Esophagus squamous epithelium (tissue), 5 donors: ENCODE measurements around the gene ATOSA. TPM values are rescaled to one million over a fixed set of nuclear protein-coding genes. Genes with fewer than 3 reads are reported as not detected.

ENCODE experiments used
- DNase-seq: peaks from one replicate; lab custom pipeline; 2025; lab: John Stamatoyannopoulos, UW
- H3K27ac ChIP-seq, 4 donors: fragments of 200-600 bp; sonication (generic); one replicate each; pipeline ENCODE4 v1.5.1; 2016 to 2019; ENCODE audit warnings: mild to moderate bottlenecking in 1 of 4
- H3K27me3 ChIP-seq, 4 donors: fragments of 200-600 bp; sonication (generic); 1 replicate in 3 of 4; 2 replicates in 1 of 4; pipeline versions ENCODE4 v1.5.1 to v1.6.0; 2017 to 2021; ENCODE audit warnings: antibody characterized with exemption in 1 of 4
- H3K36me3 ChIP-seq, 3 donors: fragments of 200-600 bp; sonication (generic); one replicate each; pipeline ENCODE4 v1.5.1; 2016 to 2019
- H3K4me1 ChIP-seq, 3 donors: fragments of 200-600 bp; sonication (generic); one replicate each; pipeline ENCODE4 v1.5.1; 2017 to 2019
- H3K4me3 ChIP-seq, 4 donors: fragments of 200-600 bp; sonication (generic); 1 replicate in 3 of 4; 2 replicates in 1 of 4; pipeline ENCODE4 v1.5.1; 2016 to 2019; ENCODE audit warnings: mild to moderate bottlenecking in 2 of 4, moderate library complexity in 1 of 4
- H3K9me3 ChIP-seq, 3 donors: fragments of 200-600 bp; sonication (generic); one replicate each; pipeline ENCODE4 v1.5.1; 2016 to 2019
- CTCF ChIP-seq, 6 experiments: fragments of 450-650 bp in 4 of 6; fragments of 200-600 bp in 2 of 6; sonication (generic) in 2 of 6; IDR thresholded peaks; one replicate each; pipeline ENCODE4 v1.5.1; 2016 to 2019; ENCODE audit warnings: antibody characterized with exemption in 6 of 6, mild to moderate bottlenecking in 4 of 6, moderate library complexity in 4 of 6
- POLR2A ChIP-seq, 4 donors: fragments of 450-650 bp; IDR thresholded peaks; one replicate each; pipeline ENCODE4 v1.6.1; 2017; ENCODE audit warnings: antibody characterized with exemption in 4 of 4, mild to moderate bottlenecking in 4 of 4, moderate library complexity in 3 of 4
- WGBS, 2 donors: methylation state at CpG; one replicate each; pipeline ENCODE4 v1.1.5; 2018; 5-methylcytosine and 5-hydroxymethylcytosine counted together
- intact Hi-C: fragments of 100-400 bp; cut with DNase I; formaldehyde crosslinking; loops from one replicate; pipeline ENCODE4 v1.15.0; 2022
- total RNA-seq, 4 donors: library from RNA; depleted of rRNA; stranded (reverse); fragments of >200 nt; gene quantifications; one replicate each; pipeline ENCODE4 v1.1.0, GENCODE V29; 2016
- donor health status: DM: yes; HTN: yes; CAD: no.

Gene ATOSA
- total RNA-seq, 4 donors from 2014 or later: 38.9 to 69.8 (median 44.5) TPM

DNA sequence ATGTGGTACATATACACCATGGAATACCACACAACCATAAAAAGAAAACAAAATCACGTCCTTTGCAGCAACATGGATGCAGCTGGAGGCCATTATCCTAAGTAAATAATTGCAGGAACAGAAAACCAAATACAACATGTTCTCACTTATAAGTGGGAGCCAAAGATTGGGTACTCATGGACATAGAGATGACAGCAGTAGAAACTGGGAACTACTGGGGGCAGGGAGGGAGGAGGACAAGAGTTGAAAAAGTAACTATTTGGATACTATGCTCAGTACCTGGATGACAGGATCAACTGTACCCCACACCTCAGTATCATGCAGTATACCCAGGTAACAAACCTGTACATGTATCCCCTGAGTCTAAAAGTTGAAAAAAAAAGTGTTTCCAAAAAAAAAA lies 23.2 kb upstream of the ATOSA start:
- Histone ChIP-seq H3K27me3 (no peaks in the 10 kb centered on the region), H3K9me3 (no peaks in the 10 kb centered on the region), H3K4me1 (no peaks in the 10 kb centered on the region), H3K36me3 (no peaks in the 10 kb centered on the region), H3K4me3 (no peak overlapping the region), H3K27ac (no peak overlapping the region)
- TF ChIP-seq POLR2A (IDR thresholded peaks at IDR 0.05) (no peak), CTCF (IDR thresholded peaks at IDR 0.05) (no peak)
- WGBS, 2 donors: 53 to 71% methylated on average over 1 of the region's 1 CpG
- intact Hi-C loops: no loop called here
- DNase-seq: no peak

- WGBS, 2 donors: 71 to 90% methylated on average over 2 to 3 of the region's 3 CpGs
Observed at GRCh38 chr15:52699457-52699856, 20.3 kb upstream of the ATOSA start.

DNA sequence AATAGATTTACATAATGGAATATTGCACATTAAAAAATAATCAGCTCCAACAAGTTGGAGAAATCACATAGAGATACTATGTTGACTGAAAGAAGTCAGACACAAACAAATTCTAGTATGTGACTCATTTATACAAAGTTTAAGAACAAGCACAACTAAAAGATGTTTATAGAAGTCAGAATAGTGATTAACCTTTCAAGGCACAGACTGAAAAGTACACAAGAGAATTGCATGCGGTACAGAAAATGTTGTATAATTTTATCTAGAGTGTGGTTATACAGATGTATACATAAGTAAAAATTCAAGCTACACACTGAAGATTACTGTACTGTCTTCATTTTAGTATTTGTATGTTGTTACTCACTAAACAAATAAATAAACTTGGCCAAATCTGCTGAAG lies 19.3 kb upstream of the ATOSA start:
- H3K4me1 ChIP-seq: no peaks in the 10 kb centered on the region
- H3K27me3 ChIP-seq: no peaks in the 10 kb centered on the region
- no peak for DNase-seq
- no peak for TF ChIP-seq CTCF (IDR thresholded peaks at IDR 0.05)
- TF ChIP-seq POLR2A (IDR thresholded peaks at IDR 0.05): no peak
- intact Hi-C loops: no loop called here
- 0 to 41% methylated on average over 1 of the region's 1 CpG for WGBS, 2 donors
- no peaks in the 10 kb centered on the region for H3K36me3 ChIP-seq
- H3K9me3 ChIP-seq: no peaks in the 10 kb centered on the region
- no peak overlapping the region for H3K27ac ChIP-seq
- no peak overlapping the region for H3K4me3 ChIP-seq

More at GRCh38 chr15:52699457-52699856, 20.3 kb upstream of the ATOSA start:
- Histone ChIP-seq H3K4me1 (no peaks in the 10 kb centered on the region), H3K36me3 (no peaks in the 10 kb centered on the region), H3K9me3 (no peaks in the 10 kb centered on the region), H3K27me3 (no peaks in the 10 kb centered on the region), H3K4me3 (no peak overlapping the region), H3K27ac (no peak overlapping the region)
- no peak for DNase-seq
- TF ChIP-seq CTCF (IDR thresholded peaks at IDR 0.05): no peak
- intact Hi-C loops: no loop called here

- no peaks in the 10 kb centered on the region for H3K4me1 ChIP-seq
- H3K27ac ChIP-seq: no peak overlapping the region
- TF ChIP-seq CTCF (IDR thresholded peaks at IDR 0.05) (no peak), POLR2A (IDR thresholded peaks at IDR 0.05) (no peak)
- 81 to 92% methylated on average over 2 of the region's 2 CpGs for WGBS, 2 donors
- H3K36me3 ChIP-seq: no peaks in the 10 kb centered on the region
- intact Hi-C loops: no loop called here
- DNase-seq: no peak
- no peaks in the 10 kb centered on the region for H3K27me3 ChIP-seq
- H3K9me3 ChIP-seq: no peaks in the 10 kb centered on the region
- no peak overlapping the region for H3K4me3 ChIP-seq
Observed at GRCh38 chr15:52697051-52697450, 17.9 kb upstream of the ATOSA start.

DNA sequence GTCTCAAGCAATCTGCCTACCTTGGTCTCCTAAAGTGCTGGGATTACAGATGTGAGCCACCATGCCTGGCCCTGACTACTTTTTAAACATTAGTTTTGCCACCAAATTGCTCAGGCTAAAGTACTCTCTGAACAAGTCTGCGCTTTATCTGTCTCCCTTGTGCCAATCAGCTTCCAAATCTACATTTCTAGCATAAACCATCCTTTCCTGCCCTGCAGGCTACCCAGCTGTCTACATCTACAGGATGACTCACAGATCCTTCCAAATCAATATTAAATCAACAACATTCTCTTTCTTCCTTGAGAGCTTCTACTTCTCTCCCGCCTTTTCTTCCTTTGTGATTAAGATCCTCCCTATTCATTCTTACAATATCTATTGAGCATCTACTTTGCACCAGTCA lies 16.0 kb upstream of the ATOSA start:
- H3K4me1 ChIP-seq: no peaks in the 10 kb centered on the region
- no peak overlapping the region for H3K4me3 ChIP-seq
- no peak overlapping the region for H3K27ac ChIP-seq
- H3K9me3 ChIP-seq: no peaks in the 10 kb centered on the region
- TF ChIP-seq CTCF (IDR thresholded peaks at IDR 0.05) (no peak), POLR2A (IDR thresholded peaks at IDR 0.05) (no peak)
- H3K36me3 ChIP-seq: no peaks in the 10 kb centered on the region
- intact Hi-C loops: no loop called here
- no peaks in the 10 kb centered on the region for H3K27me3 ChIP-seq
- 68 to 75% methylated on average over 2 of the region's 2 CpGs for WGBS, 2 donors
- no peak for DNase-seq
